Measurements from ENCODE around the gene ZFHX3.

Gene ZFHX3

GRCh38 chr16:72915331-72915730, 132.6 kb downstream of the ZFHX3 start:
- Histone ChIP-seq H3K4me3 (IDR thresholded peaks at IDR 0.05; ENCODE audit: insufficient read depth, low read depth, low read length) (no peak overlapping the region), H3K27ac (no peak overlapping the region), H2AFZ (ENCODE audit: low read depth) (no peak overlapping the region), H3K27me3 (ENCODE audit: insufficient read depth, low read depth) (no peaks in the 10 kb centered on the region), H3K4me2 (no peak overlapping the region), H3K9ac (no peak overlapping the region), H3K79me2 (ENCODE audit: insufficient read depth, low read depth) (no peaks in the 10 kb centered on the region), H4K20me1 (ENCODE audit: insufficient read depth) (no peaks in the 10 kb centered on the region), H3K36me3 (ENCODE audit: insufficient read depth) (no peaks in the 10 kb centered on the region), H3K4me1 (ENCODE audit: low read depth, poor library complexity, severe bottlenecking) (no peaks in the 10 kb centered on the region)
- TF ChIP-seq CTCF (conservative IDR thresholded peaks at IDR 0.05; ENCODE audit: low read depth, low read length) = no peak

GRCh38 chr16:72913551-72913950, 134.4 kb downstream of the ZFHX3 start:
- Histone ChIP-seq H2AFZ (ENCODE audit: low read depth) (no peak overlapping the region), H3K9ac (no peak overlapping the region), H3K27me3 (ENCODE audit: insufficient read depth, low read depth) (no peaks in the 10 kb centered on the region), H3K79me2 (ENCODE audit: insufficient read depth, low read depth) (no peaks in the 10 kb centered on the region), H3K27ac (no peak overlapping the region), H3K4me2 (no peak overlapping the region), H3K36me3 (ENCODE audit: insufficient read depth) (no peaks in the 10 kb centered on the region), H3K4me1 (ENCODE audit: low read depth, poor library complexity, severe bottlenecking) (no peaks in the 10 kb centered on the region), H4K20me1 (ENCODE audit: insufficient read depth) (no peaks in the 10 kb centered on the region), H3K4me3 (IDR thresholded peaks at IDR 0.05; ENCODE audit: insufficient read depth, low read depth, low read length) (no peak overlapping the region)
- TF ChIP-seq CTCF (conservative IDR thresholded peaks at IDR 0.05; ENCODE audit: low read depth, low read length) = no peak

GRCh38 chr16:72911971-72912370, 136.0 kb downstream of the ZFHX3 start:
- no peak overlapping the region for H3K9ac ChIP-seq
- no peaks in the 10 kb centered on the region for H3K27me3 ChIP-seq (ENCODE audit: insufficient read depth, low read depth)
- no peaks in the 10 kb centered on the region for H3K36me3 ChIP-seq (ENCODE audit: insufficient read depth)
- no peak overlapping the region for H2AFZ ChIP-seq (ENCODE audit: low read depth)
- H4K20me1 ChIP-seq (ENCODE audit: insufficient read depth) = no peaks in the 10 kb centered on the region
- TF ChIP-seq CTCF (conservative IDR thresholded peaks at IDR 0.05; ENCODE audit: low read depth, low read length) = no peak
- H3K79me2 ChIP-seq (ENCODE audit: insufficient read depth, low read depth) = no peaks in the 10 kb centered on the region
- H3K4me1 ChIP-seq (ENCODE audit: low read depth, poor library complexity, severe bottlenecking) = no peaks in the 10 kb centered on the region
- no peak overlapping the region for H3K4me2 ChIP-seq
- no peak overlapping the region for H3K4me3 ChIP-seq (IDR thresholded peaks at IDR 0.05; ENCODE audit: insufficient read depth, low read depth, low read length)
- H3K27ac ChIP-seq = no peak overlapping the region

GRCh38 chr16:72910875-72911274, 137.1 kb downstream of the ZFHX3 start:
- TF ChIP-seq CTCF (conservative IDR thresholded peaks at IDR 0.05; ENCODE audit: low read depth, low read length) = no peak
- no peaks in the 10 kb centered on the region for H3K27me3 ChIP-seq (ENCODE audit: insufficient read depth, low read depth)
- no peaks in the 10 kb centered on the region for H4K20me1 ChIP-seq (ENCODE audit: insufficient read depth)
- no peaks in the 10 kb centered on the region for H3K4me1 ChIP-seq (ENCODE audit: low read depth, poor library complexity, severe bottlenecking)
- H3K4me3 ChIP-seq (IDR thresholded peaks at IDR 0.05; ENCODE audit: insufficient read depth, low read depth, low read length) = no peak overlapping the region
- H3K9ac ChIP-seq = no peak overlapping the region
- no peak overlapping the region for H3K27ac ChIP-seq
- no peak overlapping the region for H2AFZ ChIP-seq (ENCODE audit: low read depth)
- H3K4me2 ChIP-seq = no peak overlapping the region
- H3K36me3 ChIP-seq (ENCODE audit: insufficient read depth) = no peaks in the 10 kb centered on the region
- no peaks in the 10 kb centered on the region for H3K79me2 ChIP-seq (ENCODE audit: insufficient read depth, low read depth)

GRCh38 chr16:72910381-72910780, 137.5 kb downstream of the ZFHX3 start:
- H2AFZ ChIP-seq (ENCODE audit: low read depth) = no peak overlapping the region
- no peak overlapping the region for H3K4me2 ChIP-seq
- no peak overlapping the region for H3K4me3 ChIP-seq (IDR thresholded peaks at IDR 0.05; ENCODE audit: insufficient read depth, low read depth, low read length)
- no peaks in the 10 kb centered on the region for H3K79me2 ChIP-seq (ENCODE audit: insufficient read depth, low read depth)
- no peaks in the 10 kb centered on the region for H4K20me1 ChIP-seq (ENCODE audit: insufficient read depth)
- no peak overlapping the region for H3K9ac ChIP-seq
- H3K27ac ChIP-seq = no peak overlapping the region
- no peaks in the 10 kb centered on the region for H3K36me3 ChIP-seq (ENCODE audit: insufficient read depth)
- no peaks in the 10 kb centered on the region for H3K27me3 ChIP-seq (ENCODE audit: insufficient read depth, low read depth)
- H3K4me1 ChIP-seq (ENCODE audit: low read depth, poor library complexity, severe bottlenecking) = no peaks in the 10 kb centered on the region
- TF ChIP-seq CTCF (conservative IDR thresholded peaks at IDR 0.05; ENCODE audit: low read depth, low read length) = no peak
